H1 (cell line): ENCODE results near the gene SLC38A10. TPM values are rescaled to one million over a fixed set of nuclear protein-coding genes. Genes with fewer than 3 reads are reported as not detected.

Experiments used
- CTCF ChIA-PET: fragments of 300-600 bp; sonication (Branson Sonifier 250); formaldehyde crosslinking; loops from one replicate; lab custom pipeline; 2021; ENCODE audit not compliant: partially characterized antibody; lab: Charles Lee
- POLR2A ChIA-PET: fragments of 300-600 bp; sonication (Branson Sonifier 250); formaldehyde crosslinking; loops from one replicate; lab custom pipeline; 2021; ENCODE audit warnings: inconsistent platforms; ENCODE audit not compliant: partially characterized antibody; lab: Charles Lee
- DNase-seq, 2 experiments: peaks; one replicate each; pipeline versions ENCODE4 v3.0.0 to v3.0.0-alpha.2; 2010 to 2022; ENCODE audit warnings: low spot score in 2 of 2, low read depth in 1 of 2, mixed read lengths in 1 of 2
- FAIRE-seq: peaks from 2 replicates; lab custom pipeline; 2011; peaks lifted over from hg19 to GRCh38; lab: Jason Lieb, UNC
- H2AFZ ChIP-seq: 2 replicates; pipeline ENCODE4 v1.8.1; 2012; ENCODE audit warnings: low read length, inconsistent platforms
- H2AK5ac ChIP-seq: 2 replicates; pipeline ENCODE4 v1.6.1; 2013; ENCODE audit warnings: low read depth, low read length
- H2BK120ac ChIP-seq: replicated peaks from 2 replicates; pipeline ENCODE3; 2013; ENCODE audit warnings: low read depth, low read length, inconsistent platforms
- H2BK12ac ChIP-seq: 2 replicates; pipeline ENCODE4 v1.6.1; 2013; ENCODE audit warnings: low read depth, low read length
- H2BK15ac ChIP-seq: 2 replicates; pipeline ENCODE4 v1.6.1; 2013; ENCODE audit warnings: low read length
- H2BK20ac ChIP-seq: 2 replicates; pipeline ENCODE4 v1.6.1; 2013; ENCODE audit warnings: low read length
- H2BK5ac ChIP-seq: 2 replicates; pipeline ENCODE4 v1.6.1; 2013; ENCODE audit warnings: low read depth, low read length
- H3K14ac ChIP-seq: 2 replicates; pipeline ENCODE4 v1.6.1; 2013; ENCODE audit warnings: inconsistent platforms; ENCODE audit not compliant: insufficient read length
- H3K18ac ChIP-seq: 2 replicates; pipeline ENCODE4 v1.6.1; 2013; ENCODE audit warnings: low read length; ENCODE audit errors: extremely low read depth
- H3K23ac ChIP-seq: 2 replicates; pipeline ENCODE4 v1.6.1; 2013; ENCODE audit warnings: inconsistent platforms; ENCODE audit not compliant: insufficient read length
- H3K23me2 ChIP-seq: 2 replicates; pipeline ENCODE4 v1.6.1; 2013; ENCODE audit warnings: low read depth, low read length
- H3K27ac ChIP-seq: 2 replicates; pipeline ENCODE4 v1.6.1; 2011; ENCODE audit warnings: low read depth, low read length, inconsistent platforms
- H3K27me3 ChIP-seq, 4 experiments: replicated peaks in 1 of 4; 1 replicate in 1 of 4; 2 replicates in 3 of 4; pipeline versions ENCODE4 v1.6.1 to v1.8.1; 2011 to 2013; ENCODE audit warnings: low read length in 3 of 4, mild to moderate bottlenecking in 3 of 4, inconsistent platforms in 2 of 4, mixed read lengths in 2 of 4, moderate library complexity in 1 of 4; ENCODE audit not compliant: control insufficient read depth in 3 of 4, insufficient read depth in 3 of 4; ENCODE audit errors: extremely low read depth in 1 of 4
- H3K36me3 ChIP-seq, 4 experiments: 2 replicates each; pipeline versions ENCODE4 v1.6.1 to v1.8.1; 2011 to 2013; ENCODE audit warnings: mild to moderate bottlenecking in 4 of 4, low read length in 3 of 4, moderate library complexity in 2 of 4, control low read depth in 1 of 4, inconsistent platforms in 1 of 4; ENCODE audit not compliant: insufficient read depth in 4 of 4, control insufficient read depth in 2 of 4
- H3K4ac ChIP-seq: replicated peaks from 2 replicates; pipeline ENCODE3; 2013; ENCODE audit warnings: low read length, low read depth, mixed read lengths, inconsistent platforms; ENCODE audit not compliant: insufficient read length
- H3K4me1 ChIP-seq, 4 experiments: replicated peaks in 1 of 4; 1 replicate in 1 of 4; 2 replicates in 3 of 4; pipeline versions ENCODE4 v1.6.1 to v1.8.1; 2011 to 2013; ENCODE audit warnings: low read length in 3 of 4, inconsistent platforms in 2 of 4, mixed read lengths in 1 of 4; ENCODE audit not compliant: insufficient read depth in 4 of 4, control insufficient read depth in 3 of 4
- H3K4me2 ChIP-seq, 2 experiments: 2 replicates each; pipeline versions ENCODE4 v1.6.1 to v1.8.1; 2011 to 2013; ENCODE audit warnings: low read depth in 2 of 2, low read length in 2 of 2, control low read depth in 1 of 2, inconsistent platforms in 1 of 2, mild to moderate bottlenecking in 1 of 2; ENCODE audit not compliant: insufficient read depth in 1 of 2
- H3K4me3 ChIP-seq, 4 experiments: fragments of 200-600, 300-600 bp in 1 of 4; sonication (generic), shearing (Covaris generic), sonication (Bioruptor Twin) in 1 of 4; 2 replicates each; pipeline versions ENCODE4 v1.5.1 to v1.8.1; 2011 to 2016; ENCODE audit warnings: low read length in 4 of 4, low read depth in 3 of 4, control low read depth in 2 of 4, inconsistent platforms in 2 of 4, mild to moderate bottlenecking in 2 of 4, mixed read lengths in 1 of 4, moderate library complexity in 1 of 4; ENCODE audit not compliant: insufficient read depth in 2 of 4; ENCODE audit errors: extremely low read depth in 1 of 4
- H3K56ac ChIP-seq: replicated peaks from 2 replicates; pipeline ENCODE3; 2013; ENCODE audit warnings: low read depth, mild to moderate bottlenecking, mixed read lengths, low read length, inconsistent platforms; ENCODE audit not compliant: insufficient read length
- H3K79me1 ChIP-seq: 2 replicates; pipeline ENCODE4 v1.6.1; 2013; ENCODE audit warnings: low read depth, low read length, control low read depth
- H3K79me2 ChIP-seq, 2 experiments: 2 replicates each; pipeline versions ENCODE4 v1.6.1 to v1.8.1; 2012 to 2013; ENCODE audit warnings: low read length in 2 of 2, mild to moderate bottlenecking in 2 of 2, inconsistent platforms in 1 of 2; ENCODE audit not compliant: insufficient read depth in 2 of 2, control insufficient read depth in 1 of 2
- H3K9ac ChIP-seq, 4 experiments: replicated peaks in 1 of 4; 1 replicate in 1 of 4; 2 replicates in 3 of 4; pipeline versions ENCODE4 v1.6.1 to v1.8.1; 2011 to 2013; ENCODE audit warnings: low read depth in 3 of 4, low read length in 3 of 4, control low read depth in 2 of 4, mild to moderate bottlenecking in 2 of 4, moderate library complexity in 2 of 4, inconsistent platforms in 1 of 4; ENCODE audit errors: extremely low read depth in 1 of 4
- H3K9me3 ChIP-seq, 2 experiments: 2 replicates each; pipeline versions ENCODE4 v1.6.1 to v1.8.1; 2012 to 2013; ENCODE audit warnings: mild to moderate bottlenecking in 2 of 2, moderate library complexity in 2 of 2, control low read depth in 1 of 2, inconsistent platforms in 1 of 2, low read depth in 1 of 2, low read length in 1 of 2, mixed read lengths in 1 of 2; ENCODE audit not compliant: insufficient read depth in 2 of 2
- H4K20me1 ChIP-seq, 2 experiments: replicated peaks in 1 of 2; 2 replicates each; pipeline versions ENCODE3 to v1.8.1; 2011 to 2013; ENCODE audit warnings: inconsistent platforms in 2 of 2, low read length in 2 of 2, mild to moderate bottlenecking in 1 of 2; ENCODE audit not compliant: insufficient read depth in 2 of 2, control insufficient read depth in 1 of 2
- H4K5ac ChIP-seq: 2 replicates; pipeline ENCODE4 v1.6.1; 2013; ENCODE audit warnings: low read length, low read depth, mixed read lengths, inconsistent platforms; ENCODE audit not compliant: insufficient read length
- H4K8ac ChIP-seq: 2 replicates; pipeline ENCODE4 v1.8.0; 2013; ENCODE audit warnings: mild to moderate bottlenecking, moderate library complexity, low read length, inconsistent platforms; ENCODE audit not compliant: insufficient read depth; ENCODE audit errors: extremely low read depth
- H4K91ac ChIP-seq: replicated peaks from 2 replicates; pipeline ENCODE3; 2013; ENCODE audit warnings: low read length, mixed read lengths, inconsistent platforms; ENCODE audit not compliant: insufficient read length
- ASH2L ChIP-seq: fragments of 200-600, 300-600 bp; sonication (generic); IDR thresholded peaks from one replicate; pipeline ENCODE4 v1.7.1; 2017; ENCODE audit warnings: low read length
- ATF3 ChIP-seq: IDR thresholded peaks from 2 replicates; pipeline ENCODE4 v1.6.1; 2011; ENCODE audit warnings: low read depth, mild to moderate bottlenecking, low read length; ENCODE audit not compliant: insufficient read depth
- CHD2 ChIP-seq: IDR thresholded peaks from 2 replicates; pipeline ENCODE4 v1.6.1; 2012; ENCODE audit warnings: low read length, improper control_type of control experiment
- EGR1 ChIP-seq: IDR thresholded peaks from 2 replicates; pipeline ENCODE4 v1.6.1; 2011; ENCODE audit warnings: low read depth, low read length, borderline replicate concordance
- FOSL1 ChIP-seq: IDR thresholded peaks from 2 replicates; pipeline ENCODE4 v1.6.1; 2011; ENCODE audit warnings: mild to moderate bottlenecking, low read depth, low read length, moderate library complexity; ENCODE audit not compliant: insufficient read depth
- KDM1A ChIP-seq: fragments of 200-600, 300-600 bp; sonication (generic); IDR thresholded peaks from 2 replicates; pipeline ENCODE4 v1.7.1; 2016; ENCODE audit warnings: mild to moderate bottlenecking, low read length, borderline replicate concordance
- PHF8 ChIP-seq: fragments of 200-600 bp; sonication (generic); conservative IDR thresholded peaks from 2 replicates; pipeline ENCODE4 v1.7.1; 2012; ENCODE audit warnings: low read depth, mild to moderate bottlenecking, inconsistent platforms, low read length, moderate library complexity
- RXRA ChIP-seq: IDR thresholded peaks from 2 replicates; pipeline ENCODE4 v1.6.1; 2011; ENCODE audit warnings: low read depth, mild to moderate bottlenecking, low read length, moderate library complexity; ENCODE audit not compliant: insufficient read depth
- SAP30 ChIP-seq: fragments of 300-600 bp; sonication (generic); IDR thresholded peaks from 2 replicates; pipeline ENCODE4 v1.7.1; 2012; ENCODE audit warnings: low read length, moderate library complexity, mild to moderate bottlenecking, inconsistent platforms; ENCODE audit not compliant: insufficient read depth, insufficient replicate concordance
- SIN3A ChIP-seq, 2 experiments: IDR thresholded peaks in 1 of 2; conservative IDR thresholded peaks in 1 of 2; 2 replicates each; pipeline ENCODE4 v1.6.1; 2011 to 2012; ENCODE audit warnings: low read length in 2 of 2, improper control_type of control experiment in 1 of 2, low read depth in 1 of 2, mild to moderate bottlenecking in 1 of 2
- SIRT6 ChIP-seq: IDR thresholded peaks from one replicate; pipeline ENCODE4 v1.7.1; 2012; ENCODE audit warnings: low read length, inconsistent platforms
- SP1 ChIP-seq: IDR thresholded peaks from 2 replicates; pipeline ENCODE4 v1.6.1; 2011; ENCODE audit warnings: low read depth, low read length
- USF2 ChIP-seq: IDR thresholded peaks from 2 replicates; pipeline ENCODE4 v1.6.1; 2011; ENCODE audit warnings: low read length, improper control_type of control experiment
- WGBS, 2 experiments: shearing (Covaris generic) in 1 of 2; methylation state at CpG; one replicate each; pipeline versions ENCODE4 v1.1.6 to v1.1.7; 2013 to 2015; ENCODE audit warnings: low lambda C conversion rate in 2 of 2, mixed read lengths in 2 of 2, inconsistent platforms in 1 of 2, low coverage in 1 of 2, missing lambda C conversion rate in 1 of 2; ENCODE audit not compliant: insufficient replicate concordance in 2 of 2, insufficient coverage in 1 of 2, insufficient read length in 1 of 2; ENCODE audit errors: extremely low coverage in 1 of 2, missing lambda C conversion rate in 1 of 2; 5-methylcytosine and 5-hydroxymethylcytosine counted together
- polyA plus RNA-seq, 7 experiments: library from polyadenylated mRNA; depleted of rRNA in 3 of 7; stranded (reverse) in 5 of 7; unstranded in 2 of 7; fragments of >200 nt in 5 of 7; fragments of 200-250 nt in 2 of 7; gene quantifications; 1 replicate in 5 of 7; 2 replicates in 1 of 7; 4 replicates in 1 of 7; pipeline versions ENCODE4 v1.2.1 to v1.2.3, GENCODE V29; 2011 to 2013; ENCODE audit warnings: missing spikeins in 2 of 7, mixed read lengths in 2 of 7
- total RNA-seq: library from RNA; stranded (reverse); fragmentation: NEBNext Ultra II Directional; extraction: Animal tissue kit (Norgen Biotek cat#: 25700); gene quantifications from 2 replicates; pipeline ENCODE4 v1.2.1, GENCODE V29; 2021

SLC38A10 gene
- total and polyA plus RNA-seq, 2 of the 8 experiments (the other 6 are each of a cell fraction or from before 2014, with no cell fraction given): 26.4 to 41.0 TPM

- Histone ChIP-seq H2AFZ (no peak overlapping the region), H3K27ac (no peak overlapping the region), H3K4me1 (peaks cover 0 to 9% (median 4%) of the 10 kb centered on the region in 4 experiments; a peak in 5 of 7 replicates), H3K36me3 (no peaks in the 10 kb centered on the region), H3K9me3 (no peaks in the 10 kb centered on the region), H4K20me1 (peaks cover 0 to 2% of the 10 kb centered on the region in 2 experiments), H3K4ac (no peak overlapping the region), H2AK5ac (no peak overlapping the region), H3K4me2 (peak overlapping the region in 1 of 2 experiments; percentile 43; a peak in 1 of 4 replicates), H2BK12ac (no peak overlapping the region), H4K5ac (no peak overlapping the region), H3K23me2 (no peaks in the 10 kb centered on the region; the same call in 1 of the 2 replicates), H3K27me3 (no peaks in the 10 kb centered on the region), H4K91ac (no peak overlapping the region), H3K79me1 (no peaks in the 10 kb centered on the region), H2BK15ac (no peak overlapping the region), H3K18ac (peak overlapping the region; percentile 15; the same call in 1 of the 2 replicates), H3K4me3 (no peak overlapping the region), H4K8ac (no peak overlapping the region; the same call in 1 of the 2 replicates), H2BK120ac (no peak overlapping the region), H3K14ac (no peak overlapping the region), H3K9ac (no peak overlapping the region), H3K23ac (no peak overlapping the region), H3K56ac (no peak overlapping the region), H3K79me2 (no peaks in the 10 kb centered on the region), H2BK5ac (no peak overlapping the region), H2BK20ac (no peak overlapping the region)
- POLR2A ChIA-PET: interaction anchor here (0.6 to 1.4 kb wide), 2 partner anchors 8 to 38 kb away, joined by 3 read pairs; no protein-coding TSS in a partner anchor
- WGBS, 2 experiments: 65% methylated on average over 10 of the region's 10 CpGs; no CpG with 5 or more reads in 1 of the 2 experiments
- CTCF ChIA-PET: interaction anchor here (1.0 kb wide), 1 partner anchor 12 kb away, joined by 4 read pairs; no protein-coding TSS in a partner anchor
- FAIRE-seq: no peak
- DNase-seq: no peak
- TF ChIP-seq EGR1: no peak
- no peak for TF ChIP-seq ATF3
- TF ChIP-seq FOSL1: no peak
- TF ChIP-seq SAP30: no peak
- TF ChIP-seq SIRT6: no peak
- no peak for TF ChIP-seq RXRA
- no peak for TF ChIP-seq KDM1A
- TF ChIP-seq CHD2: no peak
- TF ChIP-seq SIN3A (conservative IDR thresholded peaks at IDR 0.05 in 1 of 2, IDR thresholded peaks at IDR 0.05 in 1 of 2; ENCODE audit: low read depth in 1 of 2, low read length in 2 of 2): no peak
- no peak for TF ChIP-seq ASH2L
- TF ChIP-seq SP1: no peak
- TF ChIP-seq PHF8: no peak
- no peak for TF ChIP-seq USF2
These were observed 22.4 kb upstream of the SLC38A10 start for GRCh38 chr17:81317530-81317821.
